ENCODE results near the gene ZSWIM8. TPM values are rescaled to one million over a fixed set of nuclear protein-coding genes. Genes with fewer than 3 reads are reported as not detected.
"Not testable (repeated sequence)": the region's sequence is repeated elsewhere in the genome, so short reads cannot be mapped to it uniquely, and the experiment has no call there.

ZSWIM8 gene
- total and polyA plus RNA-seq, 3 donors from 2014 or later: 192 to 289 (median 204) TPM

GRCh38 chr10:73823391-73823790, 38.0 kb downstream of the ZSWIM8 start:
- Histone ChIP-seq H3K27ac (no peak overlapping the region), H3K9me3 (no peaks in the 10 kb centered on the region), H3K4me3 (no peak overlapping the region), H3K27me3 (no peaks in the 10 kb centered on the region), H3K36me3 (ENCODE audit: low read depth, missing control alignments) (no peaks in the 10 kb centered on the region), H3K4me1 (no peaks in the 10 kb centered on the region)
- intact Hi-C loops (cut with DNase I; ENCODE audit: low total_unique reads): no loop called here
- no peak for DNase-seq
- TF ChIP-seq POLR2A (IDR thresholded peaks at IDR 0.05) (no peak), CTCF (IDR thresholded peaks at IDR 0.05) (no peak)
- WGBS, 2 donors: 73 to 76% methylated on average over 7 of the region's 7 CpGs

DNA sequence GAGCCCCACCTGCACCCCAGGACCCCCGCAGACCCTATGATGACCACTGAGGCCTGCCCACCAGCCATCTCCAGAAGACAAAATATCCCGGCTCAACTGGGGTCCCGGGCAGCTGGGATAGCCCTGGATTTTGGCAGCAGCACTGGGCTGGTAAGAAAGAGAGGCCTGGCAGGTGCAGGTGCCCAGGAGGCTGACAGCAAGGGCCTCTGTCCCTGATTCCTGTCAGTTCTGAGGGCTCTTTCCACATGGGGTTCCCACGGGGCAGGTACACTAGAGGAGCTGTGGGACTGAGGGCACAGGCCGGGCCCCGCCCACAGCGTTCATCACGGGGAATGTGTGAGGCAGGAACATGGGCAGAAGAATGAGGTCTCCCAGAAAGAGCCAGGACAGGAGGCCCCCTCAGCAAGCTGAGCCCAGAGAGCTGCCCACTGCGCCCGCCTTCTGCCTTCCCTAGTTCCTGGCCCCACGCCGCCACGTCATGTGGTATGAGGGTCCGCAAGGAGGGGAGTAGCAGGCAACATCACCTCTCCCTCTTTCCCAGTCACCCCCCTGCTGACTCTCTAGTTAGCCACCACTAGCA, 38.8 kb downstream of the ZSWIM8 start:
- 93 to 95% methylated on average over 10 to 14 of the region's 14 CpGs for WGBS, 2 donors
- no peaks in the 10 kb centered on the region for H3K27me3 ChIP-seq

GRCh38 chr10:73827346-73828089, 42.1 kb downstream of the ZSWIM8 start:
- H3K36me3 ChIP-seq (ENCODE audit: low read depth, missing control alignments): no peaks in the 10 kb centered on the region
- DNase-seq: no peak
- no peak overlapping the region for H3K4me3 ChIP-seq
- no peak for TF ChIP-seq POLR2A (IDR thresholded peaks at IDR 0.05)
- TF ChIP-seq CTCF (IDR thresholded peaks at IDR 0.05): no peak
- H3K27ac ChIP-seq: no peak overlapping the region
- intact Hi-C loops (cut with DNase I; ENCODE audit: low total_unique reads): no loop called here
- H3K4me1 ChIP-seq: no peaks in the 10 kb centered on the region
- no peaks in the 10 kb centered on the region for H3K27me3 ChIP-seq
- no peaks in the 10 kb centered on the region for H3K9me3 ChIP-seq
- WGBS, 2 donors: 90 to 91% methylated on average over 19 of the region's 19 CpGs

More for the DNA sequence above, 38.8 kb downstream of the ZSWIM8 start:
- TF ChIP-seq POLR2A (IDR thresholded peaks at IDR 0.05): no peak
- TF ChIP-seq CTCF (IDR thresholded peaks at IDR 0.05): no peak
- no peak for DNase-seq
- H3K36me3 ChIP-seq (ENCODE audit: low read depth, missing control alignments): no peaks in the 10 kb centered on the region
- H3K27ac ChIP-seq: no peak overlapping the region
- intact Hi-C loops (cut with DNase I; ENCODE audit: low total_unique reads): no loop called here
- no peak overlapping the region for H3K4me3 ChIP-seq
- no peaks in the 10 kb centered on the region for H3K9me3 ChIP-seq
- H3K4me1 ChIP-seq: no peaks in the 10 kb centered on the region

DNA sequence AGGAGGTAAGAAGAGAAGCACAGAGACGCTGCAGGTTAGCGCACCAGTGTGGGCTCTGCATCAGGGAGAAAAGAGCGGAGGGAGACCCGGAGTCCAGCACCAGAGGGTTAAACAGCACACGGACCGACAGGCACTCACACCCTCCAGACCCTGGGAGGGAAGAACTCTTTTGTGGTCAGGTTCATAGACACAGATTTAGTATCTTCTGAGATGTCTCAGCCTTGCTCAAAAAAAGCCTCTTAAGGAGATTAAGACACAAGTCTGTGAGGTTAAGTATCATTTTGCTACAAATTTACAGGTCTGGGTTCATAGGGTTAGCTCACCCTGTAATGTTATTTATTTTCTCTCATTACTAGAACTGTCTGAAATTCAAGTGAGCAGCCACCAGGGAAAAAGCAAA, 42.8 kb downstream of the ZSWIM8 start:
- Histone ChIP-seq H3K4me1 (no peaks in the 10 kb centered on the region), H3K27me3 (no peaks in the 10 kb centered on the region), H3K4me3 (no peak overlapping the region), H3K27ac (no peak overlapping the region), H3K9me3 (no peaks in the 10 kb centered on the region), H3K36me3 (ENCODE audit: low read depth, missing control alignments) (no peaks in the 10 kb centered on the region)
- no peak for DNase-seq
- no peak for TF ChIP-seq POLR2A (IDR thresholded peaks at IDR 0.05)
- no peak for TF ChIP-seq CTCF (IDR thresholded peaks at IDR 0.05)
- WGBS, 2 donors: 75 to 88% methylated on average over 6 of the region's 6 CpGs
- intact Hi-C loops (cut with DNase I; ENCODE audit: low total_unique reads): no loop called here

DNA sequence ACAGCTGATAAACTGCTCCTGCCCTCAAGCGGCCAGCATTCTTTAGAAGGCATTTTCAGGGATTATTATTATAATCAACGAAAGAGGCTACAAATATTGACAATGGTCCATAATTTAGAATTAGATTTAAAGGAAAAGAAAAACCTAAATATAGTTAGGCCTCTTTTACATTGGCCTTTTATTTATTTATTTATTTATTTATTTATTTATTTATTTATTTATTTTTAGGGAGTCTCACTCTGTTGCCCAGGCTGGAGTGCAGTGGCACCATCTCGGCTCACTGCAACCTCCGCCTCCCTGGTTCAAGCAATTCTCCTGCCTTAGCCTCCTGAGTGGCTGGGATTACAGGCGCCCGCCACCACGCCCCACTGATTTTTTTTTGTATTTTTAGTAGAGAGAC, 43.7 kb downstream of the ZSWIM8 start:
- H3K9me3 ChIP-seq; H3K36me3 ChIP-seq (ENCODE audit: low read depth, missing control alignments); H3K4me3 ChIP-seq; H3K4me1 ChIP-seq; DNase-seq; intact Hi-C loops (cut with DNase I; ENCODE audit: low total_unique reads); H3K27me3 ChIP-seq; H3K27ac ChIP-seq: not testable (repeated sequence)
- WGBS, 2 donors: 89 to 93% methylated on average over 7 of the region's 7 CpGs

Measured in testis (tissue), 3 donors.